ENCODE results near the gene SUSD4. TPM values are rescaled to one million over a fixed set of nuclear protein-coding genes. Genes with fewer than 3 reads are reported as not detected.

The SUSD4 gene
- total RNA-seq, 1 donor from 2014 or later: 0.79 TPM

DNA sequence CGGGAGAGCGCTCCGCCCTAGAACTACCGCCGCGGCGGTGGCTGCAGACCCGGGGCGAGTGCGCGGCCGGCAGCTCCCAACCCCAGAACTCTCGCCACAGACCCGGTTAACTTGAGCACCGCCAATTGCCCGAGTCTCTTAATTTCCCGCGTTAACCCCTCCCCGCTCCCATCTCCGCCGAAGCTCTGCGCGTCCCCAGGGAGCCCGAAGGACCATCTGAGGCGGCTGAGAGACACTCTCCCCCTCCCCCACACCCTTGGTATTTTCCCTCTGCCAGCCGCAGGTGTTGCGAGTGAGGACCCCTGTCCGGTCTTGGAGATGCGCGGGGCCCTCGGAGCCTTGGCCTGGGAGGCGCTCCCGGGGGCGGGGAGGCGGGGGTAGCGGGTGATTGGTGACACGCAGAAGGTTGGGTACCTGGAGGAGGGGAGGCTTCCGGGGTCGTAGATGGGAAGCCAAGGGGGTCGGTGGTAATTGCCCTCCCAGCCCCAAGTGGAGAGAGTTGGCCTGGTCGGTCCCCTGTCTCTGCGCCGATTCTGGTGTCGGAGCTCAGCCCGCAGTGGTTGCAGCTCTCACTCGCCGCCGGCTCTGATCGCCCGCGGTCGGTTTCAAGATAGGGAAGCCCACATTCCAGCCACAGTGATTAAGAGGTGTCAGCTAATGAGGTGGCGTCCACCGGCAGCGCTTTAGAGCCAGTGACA lies 858 bp upstream of the SUSD4 start:
- Histone ChIP-seq H3K4me3 (ENCODE audit: low read depth, low read length) (peak overlapping the region; percentile 37), H3K36me3 (ENCODE audit: control insufficient read depth, insufficient read depth, low read length) (no peaks in the 10 kb centered on the region), H3K27me3 (ENCODE audit: control insufficient read depth, insufficient read depth, low read length) (peaks cover 21% of the 10 kb centered on the region)
- peak; percentile 9 for DNase-seq (ENCODE audit: low read depth)
- no peak for FAIRE-seq
- no peak for TF ChIP-seq CTCF (IDR thresholded peaks at IDR 0.05; ENCODE audit: insufficient read depth, low read length, severe bottlenecking)

GRCh38 chr1:223363057-223363855 lies 720 bp downstream of the SUSD4 start:
- FAIRE-seq (no peak), DNase-seq (ENCODE audit: low read depth) (no peak)
- no peaks in the 10 kb centered on the region for H3K36me3 ChIP-seq (ENCODE audit: control insufficient read depth, insufficient read depth, low read length)
- TF ChIP-seq CTCF (IDR thresholded peaks at IDR 0.05; ENCODE audit: insufficient read depth, low read length, severe bottlenecking): no peak
- H3K4me3 ChIP-seq (ENCODE audit: low read depth, low read length): peak overlapping the region; percentile 37
- peaks cover 21% of the 10 kb centered on the region for H3K27me3 ChIP-seq (ENCODE audit: control insufficient read depth, insufficient read depth, low read length)

GRCh38 chr1:223358826-223359225 lies 5.2 kb downstream of the SUSD4 start:
- H3K27me3 ChIP-seq (ENCODE audit: control insufficient read depth, insufficient read depth, low read length): peaks cover 10% of the 10 kb centered on the region
- no peak overlapping the region for H3K4me3 ChIP-seq (ENCODE audit: low read depth, low read length)
- TF ChIP-seq CTCF (IDR thresholded peaks at IDR 0.05; ENCODE audit: insufficient read depth, low read length, severe bottlenecking): peak; percentile 14
- peak; percentile 68 for DNase-seq (ENCODE audit: low read depth)
- FAIRE-seq: peak; percentile 50
- H3K36me3 ChIP-seq (ENCODE audit: control insufficient read depth, insufficient read depth, low read length): no peaks in the 10 kb centered on the region

- FAIRE-seq (peak; percentile 23), DNase-seq (ENCODE audit: low read depth) (peak; percentile 98)
- Histone ChIP-seq H3K27me3 (ENCODE audit: control insufficient read depth, insufficient read depth, low read length) (peaks cover 2% of the 10 kb centered on the region), H3K36me3 (ENCODE audit: control insufficient read depth, insufficient read depth, low read length) (no peaks in the 10 kb centered on the region), H3K4me3 (ENCODE audit: low read depth, low read length) (no peak overlapping the region)
- TF ChIP-seq CTCF (IDR thresholded peaks at IDR 0.05; ENCODE audit: insufficient read depth, low read length, severe bottlenecking): no peak
These were observed 8.3 kb downstream of the SUSD4 start for GRCh38 chr1:223355699-223356098.

GRCh38 chr1:223353939-223354338 lies 10.0 kb downstream of the SUSD4 start:
- no peak for FAIRE-seq
- no peak for TF ChIP-seq CTCF (IDR thresholded peaks at IDR 0.05; ENCODE audit: insufficient read depth, low read length, severe bottlenecking)
- Histone ChIP-seq H3K36me3 (ENCODE audit: control insufficient read depth, insufficient read depth, low read length) (no peaks in the 10 kb centered on the region), H3K4me3 (ENCODE audit: low read depth, low read length) (no peak overlapping the region), H3K27me3 (ENCODE audit: control insufficient read depth, insufficient read depth, low read length) (peaks cover 2% of the 10 kb centered on the region)
- DNase-seq (ENCODE audit: low read depth): no peak
